HL-60 (cell line): ENCODE data around the gene KCTD19.

ENCODE experiments used
- DNase-seq, 2 experiments: peaks; one replicate each; pipeline ENCODE4 v3.0.0-alpha.2; 2010 to 2020; ENCODE audit warnings: low read depth in 1 of 2, low spot score in 1 of 2
- H3K27ac ChIP-seq: fragments of 250-450 bp; sonication (Bioruptor Pico); replicated peaks from 2 replicates; pipeline ENCODE4 v1.5.1; 2020; ENCODE audit warnings: mild to moderate bottlenecking, moderate library complexity
- H3K27me3 ChIP-seq: fragments of 250-450 bp; sonication (Bioruptor Pico); 2 replicates; pipeline ENCODE4 v1.5.1; 2021; ENCODE audit warnings: mild to moderate bottlenecking, moderate library complexity; ENCODE audit not compliant: insufficient read depth, poor library complexity, severe bottlenecking
- H3K4me3 ChIP-seq: replicated peaks from 2 replicates; pipeline ENCODE4 v1.5.1; 2011; ENCODE audit warnings: mild to moderate bottlenecking, control low read depth, low read length; ENCODE audit not compliant: insufficient read depth
- CTCF ChIP-seq: IDR thresholded peaks from one replicate; pipeline ENCODE4 v1.5.1; 2011; ENCODE audit warnings: low read length, control low read depth, inconsistent platforms; ENCODE audit not compliant: insufficient read depth
- GABPA ChIP-seq: IDR thresholded peaks from 2 replicates; pipeline ENCODE4 v1.6.1; 2012; ENCODE audit warnings: low read depth
- POLR2AphosphoS5 ChIP-seq: IDR thresholded peaks from 2 replicates; pipeline ENCODE4 v1.6.1; 2012; ENCODE audit warnings: low read depth
- REST ChIP-seq: IDR thresholded peaks from 2 replicates; pipeline ENCODE4 v1.6.1; 2012; ENCODE audit warnings: low read depth; ENCODE audit not compliant: insufficient replicate concordance
- SPI1 ChIP-seq: IDR thresholded peaks from 2 replicates; pipeline ENCODE4 v1.6.1; 2012; ENCODE audit warnings: low read depth, mild to moderate bottlenecking, borderline replicate concordance

Gene KCTD19

GRCh38 chr16:67286441-67287235 lies 39.9 kb downstream of the KCTD19 start:
- no peak for TF ChIP-seq GABPA
- TF ChIP-seq POLR2AphosphoS5 = no peak
- no peak for TF ChIP-seq SPI1
- no peak for TF ChIP-seq REST
- no peak for TF ChIP-seq CTCF
- H3K27me3 ChIP-seq = no peaks in the 10 kb centered on the region
- H3K27ac ChIP-seq = no peak overlapping the region
- DNase-seq = no peak
- H3K4me3 ChIP-seq = no peak overlapping the region

- DNase-seq = no peak
- Histone ChIP-seq H3K27ac (no peak overlapping the region), H3K4me3 (no peak overlapping the region), H3K27me3 (no peaks in the 10 kb centered on the region)
- no peak for TF ChIP-seq POLR2AphosphoS5
- TF ChIP-seq GABPA = no peak
- no peak for TF ChIP-seq SPI1
- TF ChIP-seq REST = no peak
- no peak for TF ChIP-seq CTCF
These were observed 41.6 kb downstream of the KCTD19 start for GRCh38 chr16:67284699-67285646.

- Histone ChIP-seq H3K27ac (no peak overlapping the region), H3K27me3 (no peaks in the 10 kb centered on the region), H3K4me3 (no peak overlapping the region)
- no peak for DNase-seq
- TF ChIP-seq POLR2AphosphoS5 (no peak), GABPA (no peak), CTCF (no peak), REST (no peak), SPI1 (no peak)
These were observed 42.5 kb downstream of the KCTD19 start for GRCh38 chr16:67283826-67284555.
